DOHH2 (cell line): ENCODE data around the gene HOXB13.

ENCODE experiments used
- EZH2phosphoT487 ChIP-seq: fragments of 200-600 bp; sonication (generic); IDR thresholded peaks from 2 replicates; pipeline ENCODE4 v1.6.1; 2017; ENCODE audit warnings: borderline replicate concordance, mild to moderate bottlenecking, antibody characterized with exemption, low read length, moderate library complexity, mixed read lengths
- TF ChIP-seq, protein P1 (sequence below): fragments of 200-600 bp; sonication (generic); IDR thresholded peaks from one replicate; pipeline ENCODE4 v1.5.1; 2014; ENCODE audit warnings: antibody characterized with exemption, mild to moderate bottlenecking, low read depth, low read length; ENCODE audit not compliant: poor library complexity, severe bottlenecking

DNA sequence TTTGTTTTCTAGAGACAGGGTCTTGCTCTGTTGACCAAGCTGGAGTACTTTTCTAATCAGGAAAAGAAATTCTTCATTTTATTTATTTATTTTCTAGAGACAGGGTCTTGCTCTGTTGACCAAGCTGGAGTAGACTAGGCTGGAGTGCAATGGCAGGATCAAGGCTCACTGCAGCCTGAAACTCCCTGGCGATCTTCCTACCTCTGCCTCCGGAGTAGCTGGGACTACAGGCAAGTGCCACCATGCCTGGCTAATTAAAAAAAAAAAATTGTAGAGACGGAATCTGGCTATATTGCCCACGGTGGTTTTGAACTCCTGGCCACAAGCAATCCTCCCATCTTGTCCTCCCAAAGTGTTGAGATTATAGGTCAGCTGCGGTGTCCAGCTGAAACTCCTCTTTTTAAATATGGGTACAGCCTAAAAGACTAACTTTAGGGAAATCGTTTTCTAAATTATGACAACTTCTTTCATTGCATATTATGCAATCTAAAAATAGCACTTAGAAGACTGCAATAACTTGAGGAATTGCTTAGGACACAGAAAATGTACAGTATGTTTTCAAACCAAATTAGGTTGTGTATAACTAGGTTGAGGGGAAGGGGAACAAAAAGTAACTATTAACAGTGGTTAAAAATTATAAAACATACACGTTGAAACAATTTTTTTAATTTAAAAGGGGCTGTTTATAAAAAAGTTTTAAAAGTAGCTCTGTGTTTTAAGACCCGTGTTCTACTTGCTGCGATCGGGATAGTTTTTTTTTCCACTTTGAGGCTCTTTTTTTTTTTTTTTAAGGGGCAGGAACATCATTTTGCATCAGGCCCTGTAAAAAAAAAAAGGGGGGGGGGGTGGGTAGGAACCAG lies 11.0 kb downstream of the HOXB13 start:
- TF ChIP-seq, protein P1, sequence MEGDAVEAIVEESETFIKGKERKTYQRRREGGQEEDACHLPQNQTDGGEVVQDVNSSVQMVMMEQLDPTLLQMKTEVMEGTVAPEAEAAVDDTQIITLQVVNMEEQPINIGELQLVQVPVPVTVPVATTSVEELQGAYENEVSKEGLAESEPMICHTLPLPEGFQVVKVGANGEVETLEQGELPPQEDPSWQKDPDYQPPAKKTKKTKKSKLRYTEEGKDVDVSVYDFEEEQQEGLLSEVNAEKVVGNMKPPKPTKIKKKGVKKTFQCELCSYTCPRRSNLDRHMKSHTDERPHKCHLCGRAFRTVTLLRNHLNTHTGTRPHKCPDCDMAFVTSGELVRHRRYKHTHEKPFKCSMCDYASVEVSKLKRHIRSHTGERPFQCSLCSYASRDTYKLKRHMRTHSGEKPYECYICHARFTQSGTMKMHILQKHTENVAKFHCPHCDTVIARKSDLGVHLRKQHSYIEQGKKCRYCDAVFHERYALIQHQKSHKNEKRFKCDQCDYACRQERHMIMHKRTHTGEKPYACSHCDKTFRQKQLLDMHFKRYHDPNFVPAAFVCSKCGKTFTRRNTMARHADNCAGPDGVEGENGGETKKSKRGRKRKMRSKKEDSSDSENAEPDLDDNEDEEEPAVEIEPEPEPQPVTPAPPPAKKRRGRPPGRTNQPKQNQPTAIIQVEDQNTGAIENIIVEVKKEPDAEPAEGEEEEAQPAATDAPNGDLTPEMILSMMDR: no peak
- TF ChIP-seq EZH2phosphoT487: no peak
